H1 (cell line): ENCODE data around the gene TSHZ2.

Experiments used
- POLR2A ChIP-seq, 2 experiments: IDR thresholded peaks; 1 replicate in 1 of 2; 2 replicates in 1 of 2; pipeline ENCODE4 v1.6.1; 2011; ENCODE audit warnings: low read depth in 2 of 2, low read length in 2 of 2, mild to moderate bottlenecking in 2 of 2; ENCODE audit errors: control extremely low read depth in 1 of 2
- SUZ12 ChIP-seq: fragments of 200-600 bp; sonication (generic); IDR thresholded peaks from 2 replicates; pipeline ENCODE4 v1.6.1; 2012; ENCODE audit warnings: mild to moderate bottlenecking, inconsistent platforms, low read length, moderate library complexity, mixed read lengths
- TF ChIP-seq, protein P1 (sequence below), 3 experiments: IDR thresholded peaks; 1 replicate in 2 of 3; 2 replicates in 1 of 3; pipeline versions ENCODE4 v1.5.1 to v1.6.1; 2011; ENCODE audit warnings: low read length in 3 of 3, mild to moderate bottlenecking in 3 of 3, inconsistent platforms in 2 of 3, low read depth in 1 of 3, moderate library complexity in 1 of 3; ENCODE audit not compliant: insufficient read depth in 1 of 3; ENCODE audit errors: control extremely low read depth in 1 of 3

DNA sequence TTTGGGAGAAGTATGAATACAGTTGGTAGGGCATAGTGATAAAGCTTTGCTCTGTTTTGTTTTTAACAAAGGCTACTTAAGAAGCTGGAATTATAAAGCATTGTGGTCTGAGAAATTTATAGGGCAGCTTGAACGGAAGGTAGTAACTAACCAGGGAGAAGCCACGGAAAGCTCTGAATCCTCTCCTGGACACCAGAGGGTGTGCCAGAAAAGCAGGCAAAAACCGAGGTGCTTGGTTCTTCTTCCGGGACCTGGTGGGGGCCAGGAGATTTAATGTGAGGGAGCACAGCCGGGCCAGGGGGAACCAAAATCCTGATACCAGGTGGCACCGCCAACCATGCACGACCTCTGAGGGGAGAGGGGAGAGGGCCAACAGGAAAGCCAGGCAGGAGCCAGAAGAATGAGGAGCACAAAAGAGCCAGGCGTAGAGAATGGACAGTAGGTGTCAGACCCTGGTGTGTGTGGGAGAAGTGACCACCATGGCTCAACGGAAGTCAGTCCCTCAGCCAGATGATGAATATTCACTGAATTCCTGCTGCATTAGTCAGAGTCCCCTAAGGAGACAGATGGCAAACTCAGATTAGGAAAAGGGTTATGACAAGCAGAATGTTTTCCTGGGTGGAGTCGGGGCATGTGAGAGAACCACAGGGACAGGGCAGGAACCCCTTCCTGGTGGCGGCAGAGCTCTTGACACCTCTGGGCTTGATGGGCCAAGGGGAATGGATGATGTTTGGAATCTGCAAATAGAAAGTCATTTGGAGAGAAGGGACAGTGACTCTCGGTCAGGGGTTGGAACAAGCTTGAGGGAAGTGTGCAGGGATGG is 359.2 kb downstream of the TSHZ2 start:
- TF ChIP-seq, protein P1, sequence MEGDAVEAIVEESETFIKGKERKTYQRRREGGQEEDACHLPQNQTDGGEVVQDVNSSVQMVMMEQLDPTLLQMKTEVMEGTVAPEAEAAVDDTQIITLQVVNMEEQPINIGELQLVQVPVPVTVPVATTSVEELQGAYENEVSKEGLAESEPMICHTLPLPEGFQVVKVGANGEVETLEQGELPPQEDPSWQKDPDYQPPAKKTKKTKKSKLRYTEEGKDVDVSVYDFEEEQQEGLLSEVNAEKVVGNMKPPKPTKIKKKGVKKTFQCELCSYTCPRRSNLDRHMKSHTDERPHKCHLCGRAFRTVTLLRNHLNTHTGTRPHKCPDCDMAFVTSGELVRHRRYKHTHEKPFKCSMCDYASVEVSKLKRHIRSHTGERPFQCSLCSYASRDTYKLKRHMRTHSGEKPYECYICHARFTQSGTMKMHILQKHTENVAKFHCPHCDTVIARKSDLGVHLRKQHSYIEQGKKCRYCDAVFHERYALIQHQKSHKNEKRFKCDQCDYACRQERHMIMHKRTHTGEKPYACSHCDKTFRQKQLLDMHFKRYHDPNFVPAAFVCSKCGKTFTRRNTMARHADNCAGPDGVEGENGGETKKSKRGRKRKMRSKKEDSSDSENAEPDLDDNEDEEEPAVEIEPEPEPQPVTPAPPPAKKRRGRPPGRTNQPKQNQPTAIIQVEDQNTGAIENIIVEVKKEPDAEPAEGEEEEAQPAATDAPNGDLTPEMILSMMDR (IDR thresholded peaks at IDR 0.05; ENCODE audit: control extremely low read depth in 1 of 3, insufficient read depth in 1 of 3, low read depth in 1 of 3, low read length in 3 of 3): no peak
- no peak for TF ChIP-seq POLR2A (IDR thresholded peaks at IDR 0.05; ENCODE audit: control extremely low read depth in 1 of 2, low read depth in 2 of 2, low read length in 2 of 2)
- no peak for TF ChIP-seq SUZ12
